Stimulated activated CD4-positive, alpha-beta T cell treated with anti-CD3 and anti-CD28 coated beads, TNF-alpha, amount 100 ng/mL, for 4 hours (primary cell): ENCODE measurements around the gene DGKE.

Source experiments
- DNase-seq, 3 experiments: peaks; one replicate each; pipeline ENCODE4 v3.0.0-alpha.2; 2020; ENCODE audit warnings: low read depth in 3 of 3

The DGKE gene

GRCh38 chr17:56914581-56915273 is 80.8 kb downstream of the DGKE start:
- DNase-seq: no peak

GRCh38 chr17:56917559-56918296 is 83.8 kb downstream of the DGKE start:
- no peak for DNase-seq

- DNase-seq: no peak
Measured at GRCh38 chr17:56918916-56919315, 85.0 kb downstream of the DGKE start.
